ENCODE results near the gene PTPN13. TPM values are rescaled to one million over a fixed set of nuclear protein-coding genes. Genes with fewer than 3 reads are reported as not detected.

PTPN13 gene
- total RNA-seq, 1 donor from 2014 or later = 5.6 TPM

DNA sequence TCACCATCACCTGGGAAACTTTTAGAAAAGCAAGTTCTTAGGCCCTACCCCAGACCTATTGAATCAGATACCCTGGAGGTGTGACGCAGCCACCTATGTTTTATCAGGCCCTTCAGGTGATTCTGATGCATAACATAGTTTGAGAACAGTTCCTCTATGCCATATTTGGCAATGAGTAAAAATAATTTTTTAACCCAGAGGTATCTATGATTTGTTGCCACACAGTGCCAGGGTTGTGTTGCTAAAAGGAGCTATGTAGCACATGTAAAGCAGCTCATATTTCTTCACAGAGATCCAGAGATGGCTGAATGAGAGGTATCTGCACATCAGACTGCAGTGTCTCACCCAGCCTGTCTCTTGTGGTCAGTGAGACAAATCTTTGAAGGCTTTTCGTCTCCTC is 85.3 kb downstream of the PTPN13 start:
- Mint-ChIP-seq H3K27me3 (ENCODE audit: unreplicated experiment) (no peaks in the 10 kb centered on the region), H3K4me1 (ENCODE audit: unreplicated experiment) (no peaks in the 10 kb centered on the region), H3K36me3 (ENCODE audit: low read depth, unreplicated experiment) (no peaks in the 10 kb centered on the region), H3K4me3 (ENCODE audit: unreplicated experiment) (no peak overlapping the region), H3K27ac (ENCODE audit: unreplicated experiment) (no peak overlapping the region), H3K9me3 (ENCODE audit: unreplicated experiment) (no peaks in the 10 kb centered on the region)
- TF ChIP-seq CTCF (IDR thresholded peaks at IDR 0.05; ENCODE audit: unreplicated experiment) = no peak
- no peak for DNase-seq (ENCODE audit: low spot score)

- Mint-ChIP-seq H3K4me3 (ENCODE audit: unreplicated experiment) (no peak overlapping the region), H3K4me1 (ENCODE audit: unreplicated experiment) (no peaks in the 10 kb centered on the region), H3K27ac (ENCODE audit: unreplicated experiment) (no peak overlapping the region), H3K36me3 (ENCODE audit: low read depth, unreplicated experiment) (no peaks in the 10 kb centered on the region), H3K27me3 (ENCODE audit: unreplicated experiment) (no peaks in the 10 kb centered on the region), H3K9me3 (ENCODE audit: unreplicated experiment) (no peaks in the 10 kb centered on the region)
- DNase-seq (ENCODE audit: low spot score) = no peak
- TF ChIP-seq CTCF (IDR thresholded peaks at IDR 0.05; ENCODE audit: unreplicated experiment) = no peak
Measured at GRCh38 chr4:86683167-86683566, 89.1 kb downstream of the PTPN13 start.

- Mint-ChIP-seq H3K4me1 (ENCODE audit: unreplicated experiment) (no peaks in the 10 kb centered on the region), H3K9me3 (ENCODE audit: unreplicated experiment) (no peaks in the 10 kb centered on the region), H3K36me3 (ENCODE audit: low read depth, unreplicated experiment) (no peaks in the 10 kb centered on the region), H3K27me3 (ENCODE audit: unreplicated experiment) (no peaks in the 10 kb centered on the region), H3K27ac (ENCODE audit: unreplicated experiment) (no peak overlapping the region), H3K4me3 (ENCODE audit: unreplicated experiment) (no peak overlapping the region)
- TF ChIP-seq CTCF (IDR thresholded peaks at IDR 0.05; ENCODE audit: unreplicated experiment) = no peak
- no peak for DNase-seq (ENCODE audit: low spot score)
Measured at GRCh38 chr4:86683983-86684382, 89.9 kb downstream of the PTPN13 start.

DNA sequence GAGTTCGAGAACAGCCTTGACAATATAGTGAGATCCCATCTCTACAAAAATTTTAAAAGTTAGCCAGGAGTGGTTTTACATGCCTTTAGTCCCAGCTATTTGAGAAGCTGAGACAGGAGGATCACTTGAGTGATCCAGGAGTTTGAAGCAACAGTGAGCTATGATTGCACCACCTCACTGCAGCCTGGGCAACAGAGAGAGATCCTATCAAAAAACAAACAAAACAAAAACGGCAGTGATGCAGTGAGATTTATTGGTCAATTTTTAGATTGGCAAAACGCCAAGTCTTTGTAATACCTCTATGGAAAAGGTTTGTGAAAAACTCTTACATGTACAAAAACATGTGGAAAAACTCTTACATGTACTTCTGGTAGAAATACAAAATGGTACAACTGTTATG is 91.3 kb downstream of the PTPN13 start:
- Mint-ChIP-seq H3K27me3 (ENCODE audit: unreplicated experiment) (no peaks in the 10 kb centered on the region), H3K9me3 (ENCODE audit: unreplicated experiment) (no peaks in the 10 kb centered on the region), H3K36me3 (ENCODE audit: low read depth, unreplicated experiment) (no peaks in the 10 kb centered on the region), H3K4me3 (ENCODE audit: unreplicated experiment) (no peak overlapping the region), H3K4me1 (ENCODE audit: unreplicated experiment) (no peaks in the 10 kb centered on the region), H3K27ac (ENCODE audit: unreplicated experiment) (no peak overlapping the region)
- DNase-seq (ENCODE audit: low spot score) = no peak
- no peak for TF ChIP-seq CTCF (IDR thresholded peaks at IDR 0.05; ENCODE audit: unreplicated experiment)

GRCh38 chr4:86686741-86687140 is 92.6 kb downstream of the PTPN13 start:
- Mint-ChIP-seq H3K36me3 (ENCODE audit: low read depth, unreplicated experiment) (no peaks in the 10 kb centered on the region), H3K4me1 (ENCODE audit: unreplicated experiment) (no peaks in the 10 kb centered on the region), H3K4me3 (ENCODE audit: unreplicated experiment) (no peak overlapping the region), H3K9me3 (ENCODE audit: unreplicated experiment) (no peaks in the 10 kb centered on the region), H3K27me3 (ENCODE audit: unreplicated experiment) (no peaks in the 10 kb centered on the region), H3K27ac (ENCODE audit: unreplicated experiment) (no peak overlapping the region)
- no peak for TF ChIP-seq CTCF (IDR thresholded peaks at IDR 0.05; ENCODE audit: unreplicated experiment)
- no peak for DNase-seq (ENCODE audit: low spot score)

Measured in endothelial cell (in vitro differentiated cells).